ENCODE results near the gene ARRDC2.

DNA sequence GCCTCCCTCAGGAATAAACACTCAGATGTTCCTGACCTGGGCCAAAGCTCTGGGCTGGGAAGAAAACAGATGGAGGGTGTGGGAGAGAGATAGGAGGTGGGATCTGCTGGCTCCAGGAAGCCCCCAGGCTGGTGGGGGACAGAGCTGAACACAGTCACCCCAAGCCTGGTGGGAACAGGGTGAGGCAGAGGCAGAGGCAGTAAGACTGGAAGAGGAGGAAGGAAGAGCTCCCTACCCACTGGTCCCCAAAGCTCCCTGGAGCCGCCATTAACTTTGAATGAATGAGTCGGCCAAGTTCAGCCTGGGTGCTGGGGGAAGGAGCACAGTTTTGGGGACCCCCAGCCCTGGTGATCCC, 41.9 kb upstream of the ARRDC2 start:
- no peak for TF ChIP-seq CTCF (IDR thresholded peaks at IDR 0.05)
- no peak for TF ChIP-seq EZH2 (IDR thresholded peaks at IDR 0.05; ENCODE audit: borderline replicate concordance, insufficient read depth, low read depth, low read length, poor library complexity, severe bottlenecking)

Data from B cell (primary cell).